GM12864 (cell line): ENCODE data around the gene NAP1L2.

Experiments
- DNase-seq: peaks from one replicate; pipeline ENCODE4 v3.0.0-alpha.2; 2011; ENCODE audit warnings: low read depth
- H3K4me3 ChIP-seq: 2 replicates; pipeline ENCODE4 v1.5.1; 2011; ENCODE audit warnings: mild to moderate bottlenecking, low read depth, low read length, control low read depth
- TF ChIP-seq, protein P1 (sequence below): IDR thresholded peaks from 2 replicates; pipeline ENCODE4 v1.5.1; 2011; ENCODE audit warnings: low read depth, mild to moderate bottlenecking, moderate library complexity, low read length, control low read depth, inconsistent platforms; ENCODE audit errors: missing control alignments

NAP1L2 gene, protein sequence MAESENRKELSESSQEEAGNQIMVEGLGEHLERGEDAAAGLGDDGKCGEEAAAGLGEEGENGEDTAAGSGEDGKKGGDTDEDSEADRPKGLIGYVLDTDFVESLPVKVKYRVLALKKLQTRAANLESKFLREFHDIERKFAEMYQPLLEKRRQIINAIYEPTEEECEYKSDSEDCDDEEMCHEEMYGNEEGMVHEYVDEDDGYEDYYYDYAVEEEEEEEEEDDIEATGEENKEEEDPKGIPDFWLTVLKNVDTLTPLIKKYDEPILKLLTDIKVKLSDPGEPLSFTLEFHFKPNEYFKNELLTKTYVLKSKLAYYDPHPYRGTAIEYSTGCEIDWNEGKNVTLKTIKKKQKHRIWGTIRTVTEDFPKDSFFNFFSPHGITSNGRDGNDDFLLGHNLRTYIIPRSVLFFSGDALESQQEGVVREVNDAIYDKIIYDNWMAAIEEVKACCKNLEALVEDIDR

DNA sequence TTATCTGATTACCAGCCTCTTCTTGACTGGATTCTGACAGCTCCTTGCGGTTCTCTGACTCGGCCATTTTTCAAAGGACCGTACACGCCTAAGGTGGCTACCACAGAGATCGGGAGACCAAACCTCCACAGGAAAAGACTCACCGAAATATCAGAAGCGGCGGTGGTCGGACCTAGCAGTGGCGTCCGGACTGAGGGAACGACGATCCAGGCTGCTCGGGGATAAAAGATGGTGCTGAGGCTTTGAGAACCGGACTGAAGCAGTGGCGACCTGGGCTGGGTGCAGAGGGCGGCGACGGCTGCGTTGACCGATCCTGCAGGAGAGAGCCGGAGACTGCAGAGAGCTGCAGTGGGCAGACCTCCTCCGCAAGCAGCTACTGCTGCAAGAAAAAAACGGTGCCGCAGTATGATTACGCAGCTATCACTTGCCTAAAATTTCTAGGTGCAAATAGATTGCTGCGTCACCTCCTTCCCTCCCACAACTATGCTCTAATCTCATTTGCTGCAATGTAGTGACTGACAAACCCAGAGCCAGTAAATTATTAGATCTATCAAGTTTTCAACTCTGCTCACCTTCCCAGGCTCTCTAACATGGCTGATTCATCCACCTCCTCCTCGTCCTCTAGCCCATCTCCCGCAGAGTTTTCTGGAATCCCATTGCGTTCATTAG lies at the start of gene NAP1L2:
TSS of gene NAP1L2 (minus strand) at position 426 of the 669 bp plus-strand sequence. CDS start at position 67, 359 bp downstream.
- no peak within 1 kb of the TSS; the same call in 1 of the 2 replicates for H3K4me3 ChIP-seq
- TF ChIP-seq, protein P1, sequence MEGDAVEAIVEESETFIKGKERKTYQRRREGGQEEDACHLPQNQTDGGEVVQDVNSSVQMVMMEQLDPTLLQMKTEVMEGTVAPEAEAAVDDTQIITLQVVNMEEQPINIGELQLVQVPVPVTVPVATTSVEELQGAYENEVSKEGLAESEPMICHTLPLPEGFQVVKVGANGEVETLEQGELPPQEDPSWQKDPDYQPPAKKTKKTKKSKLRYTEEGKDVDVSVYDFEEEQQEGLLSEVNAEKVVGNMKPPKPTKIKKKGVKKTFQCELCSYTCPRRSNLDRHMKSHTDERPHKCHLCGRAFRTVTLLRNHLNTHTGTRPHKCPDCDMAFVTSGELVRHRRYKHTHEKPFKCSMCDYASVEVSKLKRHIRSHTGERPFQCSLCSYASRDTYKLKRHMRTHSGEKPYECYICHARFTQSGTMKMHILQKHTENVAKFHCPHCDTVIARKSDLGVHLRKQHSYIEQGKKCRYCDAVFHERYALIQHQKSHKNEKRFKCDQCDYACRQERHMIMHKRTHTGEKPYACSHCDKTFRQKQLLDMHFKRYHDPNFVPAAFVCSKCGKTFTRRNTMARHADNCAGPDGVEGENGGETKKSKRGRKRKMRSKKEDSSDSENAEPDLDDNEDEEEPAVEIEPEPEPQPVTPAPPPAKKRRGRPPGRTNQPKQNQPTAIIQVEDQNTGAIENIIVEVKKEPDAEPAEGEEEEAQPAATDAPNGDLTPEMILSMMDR, result no peak

DNA sequence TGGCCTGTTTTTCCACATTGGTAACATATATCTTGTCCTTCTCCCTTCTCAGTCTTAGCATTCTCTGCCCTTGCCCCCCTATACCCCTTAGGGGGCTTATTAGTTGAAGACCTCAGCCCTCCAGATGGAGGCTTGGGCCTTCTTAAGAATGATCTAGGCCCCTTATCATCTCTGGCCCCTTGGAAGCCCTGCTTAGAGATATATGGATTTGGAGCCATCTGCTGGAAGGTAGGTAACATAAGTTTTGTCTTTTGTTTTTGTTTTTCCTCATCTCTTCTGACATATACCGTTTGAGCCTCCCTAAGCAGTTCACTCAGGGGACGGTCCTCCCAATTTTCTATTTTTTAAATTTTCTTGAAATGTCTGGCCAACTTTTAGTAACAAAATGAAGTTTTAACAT lies 48.3 kb upstream of the NAP1L2 start:
- no peak overlapping the region for H3K4me3 ChIP-seq
- TF ChIP-seq, protein P1, result no peak
- no peak for DNase-seq

More for the DNA sequence above, at the start of gene NAP1L2:
- DNase-seq, result no peak

DNA sequence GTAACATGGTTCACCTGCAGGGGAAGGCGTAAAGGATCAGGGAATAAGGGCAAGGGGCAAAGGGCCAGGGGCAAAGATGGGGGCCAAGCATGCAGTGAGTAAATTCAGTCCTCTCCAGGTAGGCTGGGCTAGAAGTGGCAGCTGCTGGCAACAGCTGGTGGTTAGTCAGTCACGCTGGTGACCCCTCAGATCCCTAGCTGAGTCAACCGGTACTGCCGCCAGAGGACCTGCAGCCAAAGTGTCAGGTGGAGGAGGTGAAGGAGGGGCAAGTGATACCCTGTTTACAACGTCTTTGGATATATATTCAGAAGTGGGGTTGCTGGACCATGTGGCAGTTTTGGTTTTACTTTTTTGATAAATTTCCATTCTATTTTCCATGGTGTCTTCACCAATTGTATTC lies 24.6 kb upstream of the NAP1L2 start:
- no peak overlapping the region for H3K4me3 ChIP-seq
- TF ChIP-seq, protein P1, result no peak
- DNase-seq, result no peak

DNA sequence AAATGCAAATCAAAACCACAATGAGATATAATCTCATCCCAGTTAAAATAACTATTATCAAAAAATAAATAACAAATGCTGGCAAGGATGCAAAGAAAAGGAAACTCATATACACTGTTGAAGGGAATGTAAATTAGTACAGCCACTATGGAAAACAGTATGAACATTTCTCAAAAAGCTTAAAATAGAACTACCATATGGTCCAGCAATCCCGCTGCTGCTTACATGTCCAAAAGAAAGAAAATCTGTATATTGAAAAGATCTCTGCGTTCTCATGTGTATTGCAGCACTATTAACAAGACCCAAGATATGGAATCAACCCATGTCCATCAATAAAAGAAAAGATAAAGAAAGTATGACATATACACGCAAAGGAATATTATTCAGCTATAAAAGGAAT lies 3.0 kb upstream of the NAP1L2 start:
- no peak overlapping the region for H3K4me3 ChIP-seq
- no peak for DNase-seq
- TF ChIP-seq, protein P1, result no peak

DNA sequence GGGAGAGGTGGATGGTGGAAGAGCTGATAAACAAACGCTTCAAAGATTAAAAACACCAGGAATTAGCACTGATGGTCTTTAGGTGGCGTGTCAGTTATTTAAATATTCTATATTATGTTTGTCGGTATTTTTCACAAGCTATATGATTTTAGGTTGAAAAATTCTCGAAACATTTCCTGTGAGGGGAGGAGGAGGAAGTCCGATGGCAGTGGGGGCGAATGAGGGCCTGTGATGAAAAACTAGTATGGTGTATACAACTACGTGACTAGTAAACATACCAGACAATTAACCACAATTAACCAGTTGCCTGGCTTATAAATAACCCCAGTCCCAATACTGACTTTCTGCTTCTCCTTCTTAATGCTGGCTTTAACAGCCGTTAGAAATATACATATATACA lies 595 bp upstream of the NAP1L2 start:
- DNase-seq, result no peak
- TF ChIP-seq, protein P1, result no peak
- H3K4me3 ChIP-seq, result no peak overlapping the region

DNA sequence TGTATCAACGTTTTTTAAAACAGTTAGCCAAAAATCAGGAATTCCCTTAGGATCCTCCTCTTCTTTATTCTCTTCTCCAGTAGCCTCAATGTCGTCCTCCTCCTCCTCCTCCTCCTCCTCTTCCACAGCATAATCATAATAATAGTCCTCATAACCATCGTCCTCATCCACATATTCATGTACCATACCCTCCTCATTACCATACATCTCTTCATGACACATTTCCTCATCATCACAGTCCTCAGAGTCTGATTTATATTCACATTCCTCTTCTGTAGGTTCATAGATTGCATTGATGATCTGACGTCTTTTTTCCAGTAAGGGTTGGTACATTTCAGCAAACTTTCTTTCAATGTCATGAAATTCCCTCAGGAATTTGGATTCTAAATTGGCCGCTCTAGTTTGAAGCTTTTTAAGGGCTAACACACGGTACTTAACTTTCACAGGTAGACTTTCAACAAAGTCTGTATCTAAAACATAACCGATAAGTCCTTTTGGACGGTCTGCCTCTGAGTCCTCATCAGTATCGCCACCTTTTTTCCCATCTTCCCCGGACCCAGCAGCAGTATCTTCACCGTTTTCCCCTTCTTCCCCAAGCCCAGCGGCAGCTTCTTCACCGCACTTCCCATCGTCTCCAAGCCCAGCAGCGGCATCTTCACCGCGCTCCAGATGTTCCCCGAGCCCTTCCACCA lies 771 bp downstream of the NAP1L2 start:
- TF ChIP-seq, protein P1, result no peak
- H3K4me3 ChIP-seq, result no peak overlapping the region
- DNase-seq, result no peak
